Measurements from ENCODE around the gene SLC38A11. TPM values are rescaled to one million over a fixed set of nuclear protein-coding genes. Genes with fewer than 3 reads are reported as not detected.

Gene SLC38A11
- total and polyA plus RNA-seq, 2 of the 13 experiments (the other 11 are each of a cell fraction or from before 2014, with no cell fraction given), result 14.0 to 14.3 TPM

GRCh38 chr2:164913640-164914350 is 41.5 kb downstream of the SLC38A11 start (continued):
- TF ChIP-seq NR2F1 (CRISPR knock-in tag; IDR thresholded peaks at IDR 0.05) (0 out of 4 replicates have a peak, but pooled peaks of 1 of the 2 experiments have one; percentile 52), TEAD3 (CRISPR knock-in tag; optimal IDR thresholded peaks at IDR 0.05; ENCODE audit: borderline replicate concordance) (peak; percentile 36), GFI1 (CRISPR knock-in tag; IDR thresholded peaks at IDR 0.05; ENCODE audit: borderline replicate concordance) (peak; percentile 90), HES4 (CRISPR knock-in tag; IDR thresholded peaks at IDR 0.05; ENCODE audit: borderline replicate concordance) (no peak), ZNF274 (CRISPR knock-in tag; IDR thresholded peaks at IDR 0.05) (no peak), ZBTB44 (CRISPR knock-in tag; IDR thresholded peaks at IDR 0.05) (no peak), ZBTB8A (CRISPR knock-in tag; IDR thresholded peaks at IDR 0.05; ENCODE audit: borderline replicate concordance, low read depth) (no peak), NAIF1 (CRISPR knock-in tag; IDR thresholded peaks at IDR 0.05; ENCODE audit: borderline replicate concordance) (no peak), KDM2A (CRISPR knock-in tag; IDR thresholded peaks at IDR 0.05; ENCODE audit: borderline replicate concordance, low read depth) (no peak), ARNTL (CRISPR knock-in tag; IDR thresholded peaks at IDR 0.05) (no peak), RERE (CRISPR knock-in tag; IDR thresholded peaks at IDR 0.05; ENCODE audit: low read depth) (no peak), FOXK1 (CRISPR knock-in tag; IDR thresholded peaks at IDR 0.05; ENCODE audit: borderline replicate concordance, low read depth) (0 out of 2 replicates have a peak, but pooled peaks have one; percentile 9), ZNF225 (CRISPR knock-in tag; IDR thresholded peaks at IDR 0.05) (no peak), ZNF83 (CRISPR knock-in tag; IDR thresholded peaks at IDR 0.05; ENCODE audit: borderline replicate concordance) (no peak), ZMYM2 (CRISPR knock-in tag; IDR thresholded peaks at IDR 0.05) (peak; percentile 53; the same call in 1 of the 2 replicates), MBD4 (IDR thresholded peaks at IDR 0.05; ENCODE audit: borderline replicate concordance, low read length) (0 out of 2 replicates have a peak, but pooled peaks have one; percentile 63), ELF4 (CRISPR knock-in tag; IDR thresholded peaks at IDR 0.05; ENCODE audit: borderline replicate concordance) (no peak), ZNF280B (CRISPR knock-in tag; IDR thresholded peaks at IDR 0.05; ENCODE audit: borderline replicate concordance) (no peak), ZSCAN20 (CRISPR knock-in tag; IDR thresholded peaks at IDR 0.05; ENCODE audit: borderline replicate concordance) (no peak; the same call in 1 of the 2 replicates), SP1 (IDR thresholded peaks at IDR 0.05) (no peak), SP1 (CRISPR knock-in tag; IDR thresholded peaks at IDR 0.05) (no peak)

Data from HepG2 (cell line).